Psoas muscle (tissue), 8 donors: ENCODE results near the gene EIPR1. TPM values are rescaled to one million over a fixed set of nuclear protein-coding genes. Genes with fewer than 3 reads are reported as not detected.

ENCODE experiments used
- ATAC-seq, 4 donors: fragments of 200-7000 bp; cut with Tn5 transposase; one replicate each; pipeline ENCODE4 v1.9.1; 2020; ENCODE audit warnings: moderate library complexity in 3 of 4, mild to moderate bottlenecking in 2 of 4
- DNase-seq, 2 donors: peaks; one replicate each; pipeline ENCODE4 v3.0.0-alpha.2; 2020
- H3K27ac ChIP-seq: fragments of 200-600 bp; one replicate; pipeline ENCODE4 v1.8.0; 2022
- H3K27me3 ChIP-seq, 3 donors: fragments of 200-600 bp in 1 of 3; one replicate each; pipeline versions ENCODE4 v1.6.1 to v1.8.0; 2013 to 2022; ENCODE audit warnings: low read length in 2 of 3, mild to moderate bottlenecking in 2 of 3, moderate library complexity in 1 of 3; ENCODE audit not compliant: insufficient read depth in 3 of 3
- H3K36me3 ChIP-seq, 2 donors: fragments of 200-600 bp in 1 of 2; one replicate each; pipeline versions ENCODE4 v1.6.1 to v1.8.0; 2013 to 2022; ENCODE audit warnings: low read depth in 1 of 2, mild to moderate bottlenecking in 1 of 2, moderate library complexity in 1 of 2; ENCODE audit not compliant: insufficient read depth in 1 of 2
- H3K4me1 ChIP-seq: fragments of 200-600 bp; one replicate; pipeline ENCODE4 v1.8.0; 2022
- H3K4me3 ChIP-seq: fragments of 200-600 bp; one replicate; pipeline ENCODE4 v1.8.0; 2022; ENCODE audit warnings: mild to moderate bottlenecking
- H3K9me3 ChIP-seq: fragments of 200-600 bp; one replicate; pipeline ENCODE4 v1.8.0; 2022
- CTCF ChIP-seq: fragments of 200-600 bp; IDR thresholded peaks from one replicate; pipeline ENCODE4 v1.8.0; 2022; ENCODE audit warnings: antibody characterized with exemption
- WGBS, 3 donors: extraction: QIAGEN DNeasy Blood & Tissue Kit; methylation state at CpG; one replicate each; pipeline versions ENCODE4 v1.1.6 to v1.1.7; 2013; 5-methylcytosine and 5-hydroxymethylcytosine counted together
- intact Hi-C, 2 donors: fragments of 100-400 bp; cut with DNase I; formaldehyde crosslinking; loops; one replicate each; pipeline versions ENCODE4 v1.11.0 to v1.14.2; 2022
- polyA plus RNA-seq, 3 donors: library from polyadenylated mRNA; stranded (reverse); fragments of 200-250 nt; gene quantifications; one replicate each; pipeline ENCODE4 v1.2.3, GENCODE V29; 2013
- total RNA-seq, 4 donors: library from RNA; stranded (reverse); fragmentation: NEBNext Ultra II Directional in 2 of 4; extraction: Animal tissue kit (Norgen Biotek cat#: 25700) in 2 of 4; gene quantifications; one replicate each; pipeline versions ENCODE4 v1.2.1 to v1.2.4, GENCODE V29; 2021 to 2023
- donor health status: healthy with polysubstance abuse.
- donor health status: DM: no; HTN: no; CAD: no; lungs with moderate emphysema.
- donor health status: Bipolar disorder and iron deficiency.
- donor health status: healthy.
- donor health status: DM: yes; HTN: yes; CAD: no.
- donor health status: DM: no; HTN: no; CAD: no.
- donor health status: DM: no; HTN: no; CAD: no.
- donor health status: DM: yes; HTN: yes; CAD: no.

The EIPR1 gene
- total and polyA plus RNA-seq, 7 donors, result 9.7 to 42.1 (median 12.5) TPM

- no peak overlapping the region for H3K4me3 ChIP-seq
- no peaks in the 10 kb centered on the region for H3K36me3 ChIP-seq
- no peak overlapping the region for H3K27ac ChIP-seq
- no peak for TF ChIP-seq CTCF
- H3K9me3 ChIP-seq, result no peaks in the 10 kb centered on the region
- intact Hi-C loops, result no loop called here
- DNase-seq (no peak), ATAC-seq (no peak)
- no peaks in the 10 kb centered on the region for H3K4me1 ChIP-seq
- no peaks in the 10 kb centered on the region for H3K27me3 ChIP-seq
- 96 to 97% (median 97%) methylated on average over 12 of the region's 12 CpGs for WGBS, 3 donors
Observed at GRCh38 chr2:3311601-3312000, 66.0 kb downstream of the EIPR1 start.

- H3K27me3 ChIP-seq, result no peaks in the 10 kb centered on the region
- WGBS, 3 donors, result 91 to 92% (median 91%) methylated on average over 23 of the region's 23 CpGs
- H3K36me3 ChIP-seq, result no peaks in the 10 kb centered on the region
- no peaks in the 10 kb centered on the region for H3K4me1 ChIP-seq
- ATAC-seq (no peak), DNase-seq (no peak)
- H3K9me3 ChIP-seq, result no peaks in the 10 kb centered on the region
- intact Hi-C loops, result loop anchor here in 1 of 2 donors (10.0 kb wide), 1 partner anchor 475 kb away; no protein-coding TSS in a partner anchor
- no peak overlapping the region for H3K27ac ChIP-seq
- TF ChIP-seq CTCF, result no peak
- H3K4me3 ChIP-seq, result no peak overlapping the region
Observed at GRCh38 chr2:3309496-3310355, 67.9 kb downstream of the EIPR1 start.

- DNase-seq, result no peak
- intact Hi-C loops, result loop anchor here in 1 of 2 donors (10.0 kb wide), 1 partner anchor 473 kb away; no protein-coding TSS in a partner anchor
- Histone ChIP-seq H3K9me3 (no peaks in the 10 kb centered on the region), H3K27ac (no peak overlapping the region), H3K27me3 (no peaks in the 10 kb centered on the region), H3K4me3 (no peak overlapping the region), H3K36me3 (no peaks in the 10 kb centered on the region), H3K4me1 (peaks cover 5% of the 10 kb centered on the region)
- ATAC-seq, result no peak
- WGBS, 3 donors, result 76 to 81% (median 79%) methylated on average over 9 of the region's 9 CpGs
- no peak for TF ChIP-seq CTCF
Observed at GRCh38 chr2:3307901-3308300, 69.7 kb downstream of the EIPR1 start.

- ATAC-seq (no peak), DNase-seq (no peak)
- intact Hi-C loops, result loop anchor here in 1 of 2 donors (10.0 kb wide), 1 partner anchor 472 kb away; no protein-coding TSS in a partner anchor
- Histone ChIP-seq H3K27ac (no peak overlapping the region), H3K4me3 (no peak overlapping the region), H3K9me3 (no peaks in the 10 kb centered on the region), H3K27me3 (no peaks in the 10 kb centered on the region), H3K4me1 (peaks cover 6% of the 10 kb centered on the region), H3K36me3 (no peaks in the 10 kb centered on the region)
- no peak for TF ChIP-seq CTCF
- 96 to 98% (median 97%) methylated on average over 9 of the region's 9 CpGs for WGBS, 3 donors
Observed at GRCh38 chr2:3307236-3307635, 70.4 kb downstream of the EIPR1 start.
